HCT116 (cell line): ENCODE results near the gene MXRA7. TPM values are rescaled to one million over a fixed set of nuclear protein-coding genes. Genes with fewer than 3 reads are reported as not detected.

Experiments
- ATAC-seq: fragments of 200-7000 bp; cut with Tn5 transposase; 2 replicates; pipeline ENCODE4 v1.9.1; 2020; ENCODE audit warnings: mild to moderate bottlenecking, moderate library complexity
- BruUV-seq: library from RNA; stranded (reverse); fragments of 400-500 nt; replicated peaks from 2 replicates; lab custom pipeline; 2021; lab: Mats Ljungman, UMichigan
- CTCF ChIA-PET: fragments of 300-600 bp; sonication (Branson Sonifier 250); formaldehyde crosslinking; loops from one replicate; lab custom pipeline; 2021; ENCODE audit warnings: antibody characterized with exemption; lab: Charles Lee
- POLR2A ChIA-PET: fragments of 300-600, 350-600 bp; sonication (Branson Sonifier 250); formaldehyde crosslinking; loops from one replicate; lab custom pipeline; 2021; ENCODE audit warnings: antibody characterized with exemption; lab: Charles Lee
- RAD21 ChIA-PET, 2 experiments: fragments of 300-600 bp; sonication (Branson Sonifier 250); formaldehyde crosslinking; loops; one replicate each; lab custom pipeline; 2023; ENCODE audit warnings: low total read pairs in 2 of 2; ENCODE audit not compliant: uncharacterized antibody in 2 of 2, unreplicated experiment in 2 of 2, low non-redundant PET in 1 of 2; lab: Charles Lee
- DNase-seq: peaks from one replicate; pipeline ENCODE4 v3.0.0-alpha.2; 2010; ENCODE audit warnings: low read depth, low spot score
- H2AFZ ChIP-seq: fragments of 200-600 bp; shearing (Covaris generic), sonication (generic); 2 replicates; pipeline ENCODE4 v1.6.1; 2017; ENCODE audit warnings: low read depth, mixed run types, mixed read lengths, antibody characterized with exemption, low read length; ENCODE audit not compliant: poor library complexity, severe bottlenecking
- H3K27ac ChIP-seq: 2 replicates; pipeline ENCODE4 v1.5.1; 2012; ENCODE audit warnings: low read depth, low read length
- H3K27me3 ChIP-seq: fragments of 200-600 bp; sonication (generic); 2 replicates; pipeline ENCODE4 v1.6.1; 2016; ENCODE audit warnings: mixed run types, low read length, mixed read lengths; ENCODE audit not compliant: insufficient read depth
- H3K36me3 ChIP-seq, 2 experiments: fragments of 200-500 bp in 1 of 2; fragments of 200-600 bp in 1 of 2; sonication (Bioruptor generic) in 1 of 2; sonication (generic) in 1 of 2; 2 replicates each; pipeline versions ENCODE4 v1.5.1 to v1.6.1; 2014 to 2016; ENCODE audit warnings: low read length in 2 of 2, inconsistent platforms in 1 of 2, mixed read lengths in 1 of 2, mixed run types in 1 of 2; ENCODE audit not compliant: insufficient read depth in 2 of 2, control insufficient read depth in 1 of 2
- H3K4me1 ChIP-seq, 2 experiments: fragments of 200-600 bp in 1 of 2; sonication (generic) in 1 of 2; 2 replicates each; pipeline versions ENCODE4 v1.5.1 to v1.6.1; 2012 to 2017; ENCODE audit warnings: low read length in 2 of 2, inconsistent platforms in 1 of 2, mild to moderate bottlenecking in 1 of 2, mixed read lengths in 1 of 2, mixed run types in 1 of 2, moderate library complexity in 1 of 2; ENCODE audit not compliant: insufficient read depth in 2 of 2, control insufficient read depth in 1 of 2
- H3K4me2 ChIP-seq: fragments of 200-600 bp; sonication (generic); 2 replicates; pipeline ENCODE4 v1.6.1; 2017; ENCODE audit warnings: mixed run types, low read length, mixed read lengths
- H3K4me3 ChIP-seq, 2 experiments: fragments of 200-600 bp in 1 of 2; sonication (generic) in 1 of 2; replicated peaks in 1 of 2; 2 replicates each; pipeline ENCODE4 v1.5.1; 2011 to 2016; ENCODE audit warnings: low read length in 2 of 2, control low read depth in 1 of 2, low read depth in 1 of 2, mild to moderate bottlenecking in 1 of 2, mixed read lengths in 1 of 2, mixed run types in 1 of 2
- H3K79me2 ChIP-seq: fragments of 200-600 bp; sonication (generic); 2 replicates; pipeline ENCODE4 v1.6.1; 2017; ENCODE audit warnings: mild to moderate bottlenecking, mixed run types, low read length, moderate library complexity, mixed read lengths; ENCODE audit not compliant: insufficient read depth
- H3K9ac ChIP-seq: fragments of 200-600 bp; sonication (generic); 2 replicates; pipeline ENCODE4 v1.6.1; 2016; ENCODE audit warnings: low read length, mixed read lengths
- H3K9me2 ChIP-seq: fragments of 200-600 bp; sonication (generic), shearing (Covaris generic); 2 replicates; pipeline ENCODE4 v1.6.1; 2017; ENCODE audit warnings: mixed run types, mild to moderate bottlenecking, moderate library complexity; ENCODE audit not compliant: insufficient read depth
- H3K9me3 ChIP-seq, 2 experiments: fragments of 200-500 bp in 1 of 2; fragments of 200-600 bp in 1 of 2; sonication (Bioruptor generic) in 1 of 2; sonication (generic) in 1 of 2; 2 replicates each; pipeline ENCODE4 v1.6.1; 2014 to 2017; ENCODE audit warnings: low read length in 2 of 2, mixed read lengths in 2 of 2, inconsistent platforms in 1 of 2, low read depth in 1 of 2, mild to moderate bottlenecking in 1 of 2, mixed run types in 1 of 2, moderate library complexity in 1 of 2; ENCODE audit not compliant: control insufficient read depth in 1 of 2, insufficient read depth in 1 of 2
- H4K20me1 ChIP-seq: fragments of 200-600 bp; sonication (generic), shearing (Covaris generic); 2 replicates; pipeline ENCODE4 v1.6.1; 2017; ENCODE audit warnings: mixed run types, mild to moderate bottlenecking, moderate library complexity; ENCODE audit not compliant: insufficient read depth
- CEBPB ChIP-seq: IDR thresholded peaks from 2 replicates; pipeline ENCODE4 v1.6.1; 2012; ENCODE audit warnings: low read depth
- EGR1 ChIP-seq: IDR thresholded peaks from 2 replicates; pipeline ENCODE4 v1.6.1; 2012; ENCODE audit warnings: low read depth
- JUND ChIP-seq: IDR thresholded peaks from 2 replicates; pipeline ENCODE4 v1.6.1; 2012
- POLR2AphosphoS5 ChIP-seq: IDR thresholded peaks from 2 replicates; pipeline ENCODE4 v1.6.1; 2011; ENCODE audit warnings: mild to moderate bottlenecking, low read depth, low read length, moderate library complexity
- RAD21 ChIP-seq: IDR thresholded peaks from 2 replicates; pipeline ENCODE4 v1.6.1; 2012; ENCODE audit warnings: low read depth, mild to moderate bottlenecking
- SP1 ChIP-seq: IDR thresholded peaks from 2 replicates; pipeline ENCODE4 v1.6.1; 2012; ENCODE audit warnings: low read depth
- SRF ChIP-seq: IDR thresholded peaks from 2 replicates; pipeline ENCODE4 v1.6.1; 2012; ENCODE audit warnings: low read depth
- TCF7L2 ChIP-seq: IDR thresholded peaks from 2 replicates; pipeline ENCODE4 v1.7.0; 2011; ENCODE audit warnings: borderline replicate concordance, inconsistent platforms; ENCODE audit not compliant: insufficient read depth, insufficient read length; ENCODE audit errors: extremely low read depth
- ZBTB33 ChIP-seq: IDR thresholded peaks from 2 replicates; pipeline ENCODE4 v1.6.1; 2011; ENCODE audit warnings: mild to moderate bottlenecking, low read length, moderate library complexity; ENCODE audit not compliant: insufficient replicate concordance; ENCODE audit errors: extremely low read depth
- intact Hi-C: fragments of 100-400 bp; cut with micrococcal nuclease; formaldehyde crosslinking; loops from 2 replicates; pipeline ENCODE4 v1.10.0; 2022
- total RNA-seq: library from RNA; stranded (reverse); gene quantifications from one replicate; pipeline ENCODE4 v1.2.1, GENCODE V29; 2021; ENCODE audit not compliant: unreplicated experiment

The MXRA7 gene
- total RNA-seq, 1 experiment from 2014 or later: 57.1 TPM

GRCh38 chr17:76640550-76641380 lies 70.0 kb downstream of the MXRA7 start:
- Histone ChIP-seq H3K79me2 (no peaks in the 10 kb centered on the region), H3K27ac (no peak overlapping the region), H2AFZ (no peak overlapping the region), H3K4me2 (no peak overlapping the region), H3K9me3 (no peaks in the 10 kb centered on the region), H3K4me1 (peaks cover 7 to 13% of the 10 kb centered on the region in 2 experiments; a peak in 3 of 4 replicates), H3K4me3 (no peak overlapping the region), H3K9me2 (no peaks in the 10 kb centered on the region), H4K20me1 (no peaks in the 10 kb centered on the region), H3K9ac (no peak overlapping the region), H3K36me3 (no peaks in the 10 kb centered on the region), H3K27me3 (no peaks in the 10 kb centered on the region)
- CTCF ChIA-PET: interaction anchor here (1.4 kb wide), 1 partner anchor 17 kb away, joined by 4 read pairs; no protein-coding TSS in a partner anchor
- no peak for DNase-seq
- no peak for ATAC-seq
- intact Hi-C loops: no loop called here
- TF ChIP-seq EGR1: no peak
- TF ChIP-seq JUND: no peak
- no peak for TF ChIP-seq CEBPB
- no peak for TF ChIP-seq SRF
- no peak for TF ChIP-seq RAD21
- TF ChIP-seq ZBTB33: no peak
- no peak for TF ChIP-seq POLR2AphosphoS5
- TF ChIP-seq TCF7L2: no peak
- TF ChIP-seq SP1: no peak
- no TSS peak for BruUV-seq
- RAD21 ChIA-PET: no interaction called here
- POLR2A ChIA-PET: interaction anchor here (1.0 kb wide), 1 partner anchor 31 kb away, joined by 4 read pairs; no protein-coding TSS in a partner anchor
